Vagina (tissue), 2 donors: ENCODE measurements around the gene TM9SF3. TPM values are rescaled to one million over a fixed set of nuclear protein-coding genes. Genes with fewer than 3 reads are reported as not detected.

Experiments used
- DNase-seq, 2 donors: peaks; one replicate each; pipeline ENCODE4 v3.0.0-alpha.2; 2017; ENCODE audit errors: extremely low spot score in 2 of 2
- H3K27ac ChIP-seq: fragments of 200-600 bp; sonication (generic); one replicate; pipeline ENCODE4 v1.5.1; 2019
- H3K27me3 ChIP-seq: fragments of 200-600 bp; sonication (generic); one replicate; pipeline ENCODE4 v1.5.1; 2019
- H3K36me3 ChIP-seq, 2 donors: fragments of 200-600 bp; sonication (generic); one replicate each; pipeline ENCODE4 v1.5.1; 2017 to 2019
- H3K4me1 ChIP-seq: fragments of 200-600 bp; sonication (generic); one replicate; pipeline ENCODE4 v1.5.1; 2019
- H3K4me3 ChIP-seq, 2 donors: fragments of 200-600 bp; sonication (generic); 1 replicate in 1 of 2; 2 replicates in 1 of 2; pipeline ENCODE4 v1.5.1; 2016 to 2019
- H3K9me3 ChIP-seq: fragments of 200-600 bp; sonication (generic); one replicate; pipeline ENCODE4 v1.5.1; 2019
- POLR2A ChIP-seq, 2 donors: fragments of 450-650 bp; IDR thresholded peaks; one replicate each; pipeline ENCODE4 v1.6.1; 2017; ENCODE audit warnings: antibody characterized with exemption in 2 of 2, mild to moderate bottlenecking in 2 of 2, moderate library complexity in 2 of 2
- POLR2AphosphoS5 ChIP-seq, 2 donors: sonication (generic); formaldehyde crosslinking; IDR thresholded peaks; one replicate each; pipeline ENCODE4 v1.9.0; 2017; ENCODE audit warnings: antibody characterized with exemption in 2 of 2, mild to moderate bottlenecking in 2 of 2, low read depth in 1 of 2; ENCODE audit not compliant: insufficient read depth in 1 of 2
- intact Hi-C: fragments of 100-400 bp; cut with DNase I; formaldehyde crosslinking; loops from one replicate; pipeline ENCODE4 v1.15.1; 2023
- small RNA-seq: library from RNA; depleted of rRNA; stranded (forward); fragments of <200 nt; gene quantifications from one replicate; pipeline ENCODE3, GENCODE V24; 2016
- total RNA-seq: library from RNA; depleted of rRNA; stranded (reverse); fragments of >200 nt; gene quantifications from one replicate; pipeline ENCODE4 v1.2.3, GENCODE V29; 2016
- TF ChIP-seq, protein P1 (sequence below), 3 experiments: fragments of 450-650 bp in 2 of 3; fragments of 200-600 bp in 1 of 3; sonication (generic) in 1 of 3; IDR thresholded peaks; one replicate each; pipeline ENCODE4 v1.5.1; 2017 to 2019; ENCODE audit warnings: antibody characterized with exemption in 3 of 3, mild to moderate bottlenecking in 2 of 3, moderate library complexity in 2 of 3

The TM9SF3 gene
- total RNA-seq, 1 donor from 2014 or later = 58.4 TPM

DNA sequence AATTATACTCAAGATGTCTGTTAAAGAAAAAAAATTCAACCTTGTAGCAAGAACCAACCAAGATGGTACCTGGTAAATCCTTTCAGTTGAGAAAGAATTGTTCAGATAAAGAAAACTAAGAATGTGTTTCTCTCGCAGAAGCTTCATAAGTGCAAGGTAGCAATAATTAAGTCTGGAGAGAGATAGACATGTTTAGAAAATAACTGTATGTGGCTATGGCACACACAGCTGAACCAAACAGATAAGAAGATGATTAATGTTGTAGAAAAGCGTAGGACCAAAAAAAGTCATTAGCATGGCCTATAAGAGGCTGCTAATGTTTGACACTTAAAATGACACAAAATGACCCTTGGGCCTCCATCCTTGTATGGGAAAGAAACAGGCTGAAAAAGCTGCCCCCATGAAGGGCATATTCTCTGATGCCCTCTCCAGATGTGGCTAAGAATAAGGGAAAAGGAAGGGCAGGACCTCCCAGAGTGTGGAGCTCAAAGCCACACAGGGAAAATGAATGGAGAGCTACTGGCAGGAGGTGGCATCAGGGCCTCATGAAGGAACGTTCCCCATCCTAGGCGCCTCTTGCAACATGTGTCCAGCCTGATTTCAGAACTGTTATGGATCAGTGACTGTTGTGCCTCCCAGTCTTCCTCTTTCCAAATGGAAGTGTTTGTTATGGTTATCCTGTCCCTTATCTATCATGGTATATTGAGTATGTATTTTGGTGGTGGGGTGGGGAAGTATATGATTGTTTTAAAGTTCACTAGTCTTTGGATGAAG is 103.8 kb downstream of the TM9SF3 start:
- intact Hi-C loops = no loop called here
- H3K4me3 ChIP-seq = no peak overlapping the region
- no peaks in the 10 kb centered on the region for H3K27me3 ChIP-seq
- no peak for DNase-seq
- no peaks in the 10 kb centered on the region for H3K4me1 ChIP-seq
- TF ChIP-seq, protein P1, sequence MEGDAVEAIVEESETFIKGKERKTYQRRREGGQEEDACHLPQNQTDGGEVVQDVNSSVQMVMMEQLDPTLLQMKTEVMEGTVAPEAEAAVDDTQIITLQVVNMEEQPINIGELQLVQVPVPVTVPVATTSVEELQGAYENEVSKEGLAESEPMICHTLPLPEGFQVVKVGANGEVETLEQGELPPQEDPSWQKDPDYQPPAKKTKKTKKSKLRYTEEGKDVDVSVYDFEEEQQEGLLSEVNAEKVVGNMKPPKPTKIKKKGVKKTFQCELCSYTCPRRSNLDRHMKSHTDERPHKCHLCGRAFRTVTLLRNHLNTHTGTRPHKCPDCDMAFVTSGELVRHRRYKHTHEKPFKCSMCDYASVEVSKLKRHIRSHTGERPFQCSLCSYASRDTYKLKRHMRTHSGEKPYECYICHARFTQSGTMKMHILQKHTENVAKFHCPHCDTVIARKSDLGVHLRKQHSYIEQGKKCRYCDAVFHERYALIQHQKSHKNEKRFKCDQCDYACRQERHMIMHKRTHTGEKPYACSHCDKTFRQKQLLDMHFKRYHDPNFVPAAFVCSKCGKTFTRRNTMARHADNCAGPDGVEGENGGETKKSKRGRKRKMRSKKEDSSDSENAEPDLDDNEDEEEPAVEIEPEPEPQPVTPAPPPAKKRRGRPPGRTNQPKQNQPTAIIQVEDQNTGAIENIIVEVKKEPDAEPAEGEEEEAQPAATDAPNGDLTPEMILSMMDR (IDR thresholded peaks at IDR 0.05) = no peak
- no peaks in the 10 kb centered on the region for H3K9me3 ChIP-seq
- no peak overlapping the region for H3K27ac ChIP-seq
- no peaks in the 10 kb centered on the region for H3K36me3 ChIP-seq

DNA sequence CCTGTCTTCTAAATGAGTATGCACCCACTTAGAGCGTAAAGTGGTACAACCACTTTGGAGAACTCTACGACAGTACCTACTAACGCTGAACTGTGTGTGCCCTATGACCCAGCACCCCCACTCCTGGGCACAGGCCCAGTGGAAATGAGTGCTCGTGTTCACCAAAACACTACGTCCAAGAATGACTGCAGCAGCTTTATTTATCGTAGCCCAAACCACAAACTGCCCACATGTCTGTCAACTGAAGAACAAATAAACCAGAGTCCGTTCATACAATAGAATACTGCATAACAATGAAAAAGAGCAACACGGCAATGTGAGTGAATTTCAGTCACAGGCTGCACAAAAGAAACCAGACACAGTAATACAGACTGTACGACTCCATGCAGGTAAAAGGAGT is 108.5 kb downstream of the TM9SF3 start:
- Histone ChIP-seq H3K27ac (no peak overlapping the region), H3K36me3 (no peaks in the 10 kb centered on the region), H3K27me3 (no peaks in the 10 kb centered on the region), H3K4me1 (no peaks in the 10 kb centered on the region), H3K9me3 (no peaks in the 10 kb centered on the region), H3K4me3 (no peak overlapping the region)
- TF ChIP-seq POLR2A (IDR thresholded peaks at IDR 0.05) (no peak), POLR2AphosphoS5 (IDR thresholded peaks at IDR 0.05; ENCODE audit: insufficient read depth in 1 of 2, low read depth in 1 of 2) (no peak)
- no peak for DNase-seq
- intact Hi-C loops = no loop called here

DNA sequence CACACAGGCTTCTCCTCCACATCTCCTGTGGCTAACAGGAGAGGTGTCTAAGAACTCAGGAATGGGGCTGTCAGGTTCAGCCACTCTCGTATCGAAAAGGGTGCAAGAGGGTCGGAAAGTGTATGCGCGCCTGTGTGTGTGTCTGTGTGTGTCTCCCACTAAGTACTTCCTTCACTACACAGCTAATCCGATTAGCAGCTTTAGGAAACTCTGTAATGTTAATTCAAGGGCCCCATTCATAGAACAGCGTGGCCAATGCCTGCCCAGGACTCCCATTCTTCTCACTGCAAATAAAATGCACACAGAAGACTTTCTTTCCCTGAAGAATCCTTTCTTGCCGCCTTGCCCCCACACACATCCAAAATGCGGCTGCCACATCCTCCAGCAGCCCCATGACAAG is 112.9 kb downstream of the TM9SF3 start:
- intact Hi-C loops = no loop called here
- no peaks in the 10 kb centered on the region for H3K4me1 ChIP-seq
- TF ChIP-seq, protein P1 (IDR thresholded peaks at IDR 0.05) = no peak
- TF ChIP-seq POLR2A (IDR thresholded peaks at IDR 0.05) (no peak), POLR2AphosphoS5 (IDR thresholded peaks at IDR 0.05; ENCODE audit: insufficient read depth in 1 of 2, low read depth in 1 of 2) (no peak)

DNA sequence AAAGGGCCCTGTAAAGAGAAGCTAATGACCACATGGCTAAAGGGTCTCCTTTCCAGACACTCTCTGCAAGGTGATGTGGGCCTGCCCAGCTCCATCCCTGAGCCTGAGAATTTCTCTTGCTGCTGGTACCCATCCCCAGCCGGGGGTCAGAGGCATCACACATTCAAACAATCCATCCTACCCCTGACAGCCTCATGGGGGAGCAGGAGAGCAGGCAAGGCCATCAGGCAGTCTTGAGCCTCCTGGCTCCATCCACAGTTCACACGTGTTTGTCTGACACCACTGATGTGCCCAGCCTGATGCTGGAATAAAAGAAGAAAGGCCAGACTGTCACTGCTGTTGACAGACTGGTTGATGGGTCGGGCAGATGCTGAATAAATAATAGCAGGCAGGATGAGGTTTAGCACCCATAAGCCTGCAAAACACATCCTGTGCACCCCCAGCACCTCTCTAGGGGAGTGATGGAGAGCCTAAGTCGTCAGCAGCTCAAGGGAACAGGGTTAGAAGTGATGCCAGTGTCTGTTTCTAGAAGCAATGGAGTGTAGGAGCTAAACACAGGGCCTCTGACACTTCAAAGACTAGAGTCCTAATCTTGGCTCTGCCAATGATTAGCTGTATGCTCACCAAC is 116.6 kb downstream of the TM9SF3 start:
- H3K9me3 ChIP-seq = no peaks in the 10 kb centered on the region
- H3K27me3 ChIP-seq = no peaks in the 10 kb centered on the region
- no peaks in the 10 kb centered on the region for H3K4me1 ChIP-seq
- intact Hi-C loops = no loop called here
- TF ChIP-seq, protein P1 (IDR thresholded peaks at IDR 0.05) = no peak
- no peak for TF ChIP-seq POLR2AphosphoS5 (IDR thresholded peaks at IDR 0.05; ENCODE audit: insufficient read depth in 1 of 2, low read depth in 1 of 2)
- TF ChIP-seq POLR2A (IDR thresholded peaks at IDR 0.05) = no peak
- no peaks in the 10 kb centered on the region for H3K36me3 ChIP-seq
- DNase-seq = no peak
- no peak overlapping the region for H3K4me3 ChIP-seq
- H3K27ac ChIP-seq = no peak overlapping the region

More for the DNA sequence above, 112.9 kb downstream of the TM9SF3 start:
- Histone ChIP-seq H3K27ac (no peak overlapping the region), H3K27me3 (no peaks in the 10 kb centered on the region), H3K4me3 (no peak overlapping the region), H3K9me3 (no peaks in the 10 kb centered on the region), H3K36me3 (no peaks in the 10 kb centered on the region)
- no peak for DNase-seq

DNA sequence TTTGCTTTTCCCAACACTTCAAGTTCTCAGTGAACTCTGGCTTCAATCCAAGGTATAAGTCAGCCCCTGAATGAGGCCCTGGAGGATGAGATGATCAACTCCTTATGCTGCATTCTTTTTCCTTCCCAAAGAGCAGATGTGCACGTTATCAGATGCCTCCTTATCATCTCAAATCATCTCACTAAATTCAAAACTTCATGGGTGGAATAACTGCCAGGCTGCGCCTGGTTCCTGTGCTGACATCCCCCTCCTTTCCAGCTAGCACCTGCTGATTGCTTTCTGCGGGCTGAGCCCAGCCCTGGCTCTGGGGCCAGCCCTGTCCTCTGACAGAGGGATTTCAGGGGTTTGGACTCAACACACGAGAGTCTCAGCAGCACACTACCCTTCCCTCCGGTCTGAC is 118.0 kb downstream of the TM9SF3 start:
- Histone ChIP-seq H3K36me3 (no peaks in the 10 kb centered on the region), H3K27me3 (no peaks in the 10 kb centered on the region)
- no peak for DNase-seq

More for the DNA sequence above, 118.0 kb downstream of the TM9SF3 start:
- Histone ChIP-seq H3K9me3 (no peaks in the 10 kb centered on the region), H3K4me1 (no peaks in the 10 kb centered on the region), H3K4me3 (no peak overlapping the region), H3K27ac (no peak overlapping the region)
- TF ChIP-seq POLR2A (IDR thresholded peaks at IDR 0.05) = no peak
- TF ChIP-seq, protein P1 (IDR thresholded peaks at IDR 0.05) = no peak
- TF ChIP-seq POLR2AphosphoS5 (IDR thresholded peaks at IDR 0.05; ENCODE audit: insufficient read depth in 1 of 2, low read depth in 1 of 2) = no peak
- intact Hi-C loops = no loop called here

Small RNA genes within 50 kb of the gene (small RNA-seq; reads per million reads assigned to genes)
- not detected for gene RNA5SP324

Other genes starting within 250 kb of the TM9SF3 start
- gene OPALIN, start 228.0 kb downstream of the TM9SF3 start, total RNA-seq = not detected
- 0.25 TPM for gene TLL2, start 73.1 kb downstream of the TM9SF3 start, total RNA-seq
- 5.9 TPM for gene PIK3AP1, start 133.5 kb upstream of the TM9SF3 start, total RNA-seq
- 85.2 TPM for gene LCOR, start 245.3 kb upstream of the TM9SF3 start, total RNA-seq